Smooth muscle cell (in vitro differentiated cells): ENCODE results near the gene EFEMP1. TPM values are rescaled to one million over a fixed set of nuclear protein-coding genes. Genes with fewer than 3 reads are reported as not detected.

Source experiments
- DNase-seq: peaks from one replicate; lab custom pipeline; 2025; ENCODE audit not compliant: unreplicated experiment; lab: John Stamatoyannopoulos, UW
- H2AFZ ChIP-seq: fragments of 200-600 bp; sonication (generic); 2 replicates; pipeline ENCODE4 v1.6.0; 2016; ENCODE audit warnings: antibody characterized with exemption, low read depth, mild to moderate bottlenecking
- H3F3A ChIP-seq: fragments of 200-600 bp; sonication (generic); 2 replicates; pipeline ENCODE4 v1.6.0; 2017; ENCODE audit warnings: antibody characterized with exemption, low read depth
- H3K27ac ChIP-seq: fragments of 200-600 bp; sonication (generic); 2 replicates; pipeline ENCODE4 v1.5.1; 2016; ENCODE audit warnings: low read depth, mild to moderate bottlenecking
- H3K27me3 ChIP-seq: fragments of 200-600 bp; sonication (generic); 2 replicates; pipeline ENCODE4 v1.6.1; 2016; ENCODE audit warnings: low read depth, mild to moderate bottlenecking
- H3K36me3 ChIP-seq: fragments of 200-600 bp; sonication (generic); 2 replicates; pipeline ENCODE4 v1.5.1; 2016; ENCODE audit warnings: low read depth
- H3K4me1 ChIP-seq: fragments of 200-600 bp; sonication (generic); 2 replicates; pipeline ENCODE4 v1.5.1; 2016; ENCODE audit warnings: low read depth
- H3K4me2 ChIP-seq: fragments of 200-600 bp; sonication (generic); 2 replicates; pipeline ENCODE4 v1.6.0; 2016; ENCODE audit warnings: mild to moderate bottlenecking
- H3K4me3 ChIP-seq: fragments of 200-600 bp; sonication (generic); 2 replicates; pipeline ENCODE4 v1.5.1; 2016; ENCODE audit warnings: mild to moderate bottlenecking
- H3K79me2 ChIP-seq: fragments of 200-600 bp; sonication (generic); 2 replicates; pipeline ENCODE4 v1.6.0; 2016; ENCODE audit warnings: low read depth, mild to moderate bottlenecking
- H3K9ac ChIP-seq: fragments of 200-600 bp; sonication (generic); 2 replicates; pipeline ENCODE4 v1.6.0; 2016; ENCODE audit warnings: low read depth
- H3K9me3 ChIP-seq: fragments of 200-600 bp; sonication (generic); replicated peaks from 2 replicates; pipeline ENCODE4 v1.5.1; 2016; ENCODE audit warnings: low read depth
- H4K20me1 ChIP-seq: fragments of 200-600 bp; sonication (generic); 2 replicates; pipeline ENCODE4 v1.6.0; 2016; ENCODE audit warnings: low read depth
- WGBS: methylation state at CpG from one replicate; pipeline ENCODE4 v1.1.7; 2016; ENCODE audit warnings: low lambda C conversion rate; 5-methylcytosine and 5-hydroxymethylcytosine counted together
- polyA plus RNA-seq: library from polyadenylated mRNA; unstranded; fragments of >200 nt; fragmentation: Nextera tagmentation; extraction: Ambion mirVana; gene quantifications from 2 replicates; pipeline ENCODE4 v1.2.1, GENCODE V29; 2016
- total RNA-seq: library from RNA; depleted of rRNA; stranded (reverse); fragments of >200 nt; gene quantifications from 2 replicates; pipeline ENCODE4 v1.2.3, GENCODE V29; 2014
- TF ChIP-seq, protein P1 (sequence below): fragments of 200-600 bp; sonication (generic); IDR thresholded peaks from 2 replicates; pipeline ENCODE4 v1.5.1; 2017; ENCODE audit warnings: borderline replicate concordance, mild to moderate bottlenecking, antibody characterized with exemption; ENCODE audit not compliant: insufficient read depth, poor library complexity, severe bottlenecking

The EFEMP1 gene
- total and polyA plus RNA-seq, 2 experiments from 2014 or later: 19.2 to 28.3 TPM

DNA sequence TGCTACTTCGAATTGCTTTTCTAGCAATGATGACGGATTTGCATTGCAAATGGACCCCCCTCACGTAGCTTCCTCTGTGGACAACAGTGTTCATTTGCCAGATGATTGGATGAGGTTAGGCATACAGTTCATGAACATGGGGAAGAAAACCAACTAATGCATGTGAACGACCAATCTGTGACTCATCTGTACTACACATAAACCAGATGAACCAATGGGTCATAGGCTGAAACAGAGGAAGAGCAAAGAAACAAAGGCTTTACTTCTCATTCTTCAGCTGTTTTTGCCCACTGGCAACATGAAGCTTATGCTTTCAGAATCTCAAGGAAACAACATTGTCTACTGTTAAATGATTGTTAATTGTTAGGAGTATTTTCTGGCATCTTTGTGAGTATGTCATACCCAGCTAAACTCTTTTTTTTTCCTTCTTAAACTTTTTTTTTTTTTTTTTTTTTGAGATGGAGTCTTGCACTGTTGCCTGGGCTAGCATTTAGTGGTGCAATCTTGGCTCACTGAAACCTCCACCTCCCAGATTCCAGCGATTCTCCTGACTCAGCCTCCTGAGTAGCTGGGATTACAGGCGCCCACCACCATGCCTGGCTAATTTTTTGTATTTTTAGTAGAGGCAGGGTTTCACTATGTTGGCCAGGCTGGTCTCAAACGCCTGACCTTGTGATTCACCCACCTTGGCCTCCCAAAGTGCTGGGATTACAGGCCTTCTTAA is 35.5 kb downstream of the EFEMP1 start:
- peaks cover 14% of the 10 kb centered on the region for H3K4me1 ChIP-seq
- no peaks in the 10 kb centered on the region for H3K79me2 ChIP-seq
- no peak overlapping the region for H3K4me3 ChIP-seq
- no peaks in the 10 kb centered on the region for H4K20me1 ChIP-seq
- no peak overlapping the region for H2AFZ ChIP-seq
- TF ChIP-seq, protein P1, sequence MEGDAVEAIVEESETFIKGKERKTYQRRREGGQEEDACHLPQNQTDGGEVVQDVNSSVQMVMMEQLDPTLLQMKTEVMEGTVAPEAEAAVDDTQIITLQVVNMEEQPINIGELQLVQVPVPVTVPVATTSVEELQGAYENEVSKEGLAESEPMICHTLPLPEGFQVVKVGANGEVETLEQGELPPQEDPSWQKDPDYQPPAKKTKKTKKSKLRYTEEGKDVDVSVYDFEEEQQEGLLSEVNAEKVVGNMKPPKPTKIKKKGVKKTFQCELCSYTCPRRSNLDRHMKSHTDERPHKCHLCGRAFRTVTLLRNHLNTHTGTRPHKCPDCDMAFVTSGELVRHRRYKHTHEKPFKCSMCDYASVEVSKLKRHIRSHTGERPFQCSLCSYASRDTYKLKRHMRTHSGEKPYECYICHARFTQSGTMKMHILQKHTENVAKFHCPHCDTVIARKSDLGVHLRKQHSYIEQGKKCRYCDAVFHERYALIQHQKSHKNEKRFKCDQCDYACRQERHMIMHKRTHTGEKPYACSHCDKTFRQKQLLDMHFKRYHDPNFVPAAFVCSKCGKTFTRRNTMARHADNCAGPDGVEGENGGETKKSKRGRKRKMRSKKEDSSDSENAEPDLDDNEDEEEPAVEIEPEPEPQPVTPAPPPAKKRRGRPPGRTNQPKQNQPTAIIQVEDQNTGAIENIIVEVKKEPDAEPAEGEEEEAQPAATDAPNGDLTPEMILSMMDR: no peak
- DNase-seq: no peak
- H3F3A ChIP-seq: peaks cover 4% of the 10 kb centered on the region
- no peaks in the 10 kb centered on the region for H3K9me3 ChIP-seq
- no peaks in the 10 kb centered on the region for H3K27me3 ChIP-seq
- H3K27ac ChIP-seq: no peak overlapping the region
- H3K36me3 ChIP-seq: no peaks in the 10 kb centered on the region
- H3K9ac ChIP-seq: no peak overlapping the region
- 70% methylated on average over 7 of the region's 7 CpGs for WGBS
- no peak overlapping the region for H3K4me2 ChIP-seq

DNA sequence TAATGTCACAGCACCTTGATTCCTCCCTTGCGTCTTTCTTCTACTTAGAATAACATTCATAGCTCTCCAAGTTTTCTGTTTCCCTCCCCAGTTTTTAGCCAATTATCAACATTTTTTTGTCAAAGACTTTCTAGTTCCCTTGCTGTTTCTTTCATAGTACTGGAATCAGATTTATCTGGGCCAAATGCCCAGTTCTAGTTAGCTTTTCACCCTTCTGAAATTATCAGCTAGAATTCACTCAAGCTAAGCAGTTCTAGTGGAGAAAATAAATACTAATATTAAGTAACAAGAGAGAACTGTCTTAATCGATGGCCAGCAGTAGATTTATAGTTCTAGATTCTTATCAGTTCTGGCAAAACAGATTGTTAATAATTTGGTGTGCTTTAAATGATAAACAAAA is 36.2 kb downstream of the EFEMP1 start:
- no peaks in the 10 kb centered on the region for H3K9me3 ChIP-seq
- peaks cover 4% of the 10 kb centered on the region for H3F3A ChIP-seq
- 90% methylated on average over 2 of the region's 2 CpGs for WGBS
- no peak overlapping the region for H3K4me2 ChIP-seq
- H4K20me1 ChIP-seq: no peaks in the 10 kb centered on the region
- peaks cover 11% of the 10 kb centered on the region for H3K4me1 ChIP-seq
- H3K36me3 ChIP-seq: no peaks in the 10 kb centered on the region
- TF ChIP-seq, protein P1: no peak
- no peak for DNase-seq
- no peak overlapping the region for H3K27ac ChIP-seq
- H3K9ac ChIP-seq: no peak overlapping the region
- no peak overlapping the region for H3K4me3 ChIP-seq
- no peak overlapping the region for H2AFZ ChIP-seq
- no peaks in the 10 kb centered on the region for H3K79me2 ChIP-seq
- H3K27me3 ChIP-seq: no peaks in the 10 kb centered on the region

DNA sequence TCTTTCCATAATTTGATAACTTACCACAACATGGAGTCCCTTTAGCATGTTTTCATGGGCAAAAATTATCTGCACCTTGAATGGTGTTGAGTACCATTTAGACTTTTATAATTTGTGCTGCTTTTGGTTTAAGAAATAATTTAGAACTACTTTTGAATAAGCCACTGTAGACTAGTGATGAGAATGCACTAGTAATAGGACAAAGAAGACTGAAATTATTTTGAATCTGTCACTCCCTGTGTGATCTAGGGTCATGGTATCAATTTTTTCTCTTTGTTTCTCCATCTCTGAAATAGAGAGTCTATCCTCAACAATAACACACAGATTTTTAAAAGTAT is 37.7 kb downstream of the EFEMP1 start:
- Histone ChIP-seq H3K27me3 (no peaks in the 10 kb centered on the region), H3K36me3 (no peaks in the 10 kb centered on the region), H3K4me1 (peaks cover 10% of the 10 kb centered on the region), H2AFZ (no peak overlapping the region), H3K4me3 (no peak overlapping the region), H3K79me2 (no peaks in the 10 kb centered on the region), H3K9ac (no peak overlapping the region), H3K9me3 (no peaks in the 10 kb centered on the region), H3F3A (peaks cover 4% of the 10 kb centered on the region), H3K4me2 (no peak overlapping the region), H4K20me1 (no peaks in the 10 kb centered on the region), H3K27ac (peak overlapping the region; percentile 71)
- TF ChIP-seq, protein P1: no peak
- DNase-seq: no peak
